Thoracic aorta (tissue), 2 donors: ENCODE results near the gene KCTD1. TPM values are rescaled to one million over a fixed set of nuclear protein-coding genes. Genes with fewer than 3 reads are reported as not detected.

Experiments
- ATAC-seq: fragments of 150-250 bp; one replicate; pipeline ENCODE4 v1.8.0; 2017; ENCODE audit warnings: low read depth; ENCODE audit not compliant: insufficient number of reproducible peaks, low FRiP score
- DNase-seq: peaks from one replicate; pipeline ENCODE4 v3.0.0-alpha.2; 2020; ENCODE audit warnings: low spot score
- H3K27ac ChIP-seq, 2 donors: fragments of 200-600 bp; sonication (generic); 1 replicate in 1 of 2; 2 replicates in 1 of 2; pipeline ENCODE4 v1.5.1; 2016; ENCODE audit warnings: mild to moderate bottlenecking in 2 of 2, moderate library complexity in 2 of 2
- H3K27me3 ChIP-seq: fragments of 200-600 bp; sonication (generic); replicated peaks from 2 replicates; pipeline ENCODE4 v1.6.0; 2016; ENCODE audit warnings: mild to moderate bottlenecking; ENCODE audit not compliant: insufficient read depth
- H3K36me3 ChIP-seq: fragments of 200-600 bp; sonication (generic); one replicate; pipeline ENCODE4 v1.5.1; 2016
- H3K4me1 ChIP-seq, 2 donors: fragments of 200-600 bp; sonication (generic); 1 replicate in 1 of 2; 2 replicates in 1 of 2; pipeline versions ENCODE4 v1.5.1 to v1.6.0; 2016; ENCODE audit warnings: low read depth in 2 of 2, mild to moderate bottlenecking in 1 of 2; ENCODE audit not compliant: control insufficient read depth in 1 of 2
- H3K4me3 ChIP-seq: fragments of 200-600 bp; sonication (generic); 2 replicates; pipeline ENCODE4 v1.5.1; 2016; ENCODE audit warnings: mild to moderate bottlenecking
- H3K9me3 ChIP-seq: fragments of 200-600 bp; sonication (generic); 2 replicates; pipeline ENCODE4 v1.5.1; 2016
- CTCF ChIP-seq: fragments of 200-600 bp; sonication (generic); IDR thresholded peaks from one replicate; pipeline ENCODE4 v1.5.1; 2019; ENCODE audit warnings: antibody characterized with exemption
- total RNA-seq, 2 donors: library from RNA; depleted of rRNA; stranded (reverse); fragments of >200 nt; gene quantifications; one replicate each; pipeline versions ENCODE4 v1.1.0 to v1.2.3, GENCODE V29; 2016

KCTD1 gene
- total RNA-seq, 2 donors from 2014 or later, result 13.4 to 14.7 TPM

GRCh38 chr18:26536032-26536431 is 12.3 kb downstream of the KCTD1 start:
- ATAC-seq (no peak), DNase-seq (no peak)
- no peaks in the 10 kb centered on the region for H3K9me3 ChIP-seq
- H3K36me3 ChIP-seq, result no peaks in the 10 kb centered on the region
- H3K4me3 ChIP-seq, result no peak overlapping the region
- no peaks in the 10 kb centered on the region for H3K4me1 ChIP-seq
- no peaks in the 10 kb centered on the region for H3K27me3 ChIP-seq
- H3K27ac ChIP-seq, result no peak overlapping the region
- no peak for TF ChIP-seq CTCF

GRCh38 chr18:26535630-26536029 is 12.7 kb downstream of the KCTD1 start:
- Histone ChIP-seq H3K36me3 (no peaks in the 10 kb centered on the region), H3K4me1 (no peaks in the 10 kb centered on the region), H3K4me3 (no peak overlapping the region), H3K27ac (no peak overlapping the region), H3K9me3 (no peaks in the 10 kb centered on the region), H3K27me3 (no peaks in the 10 kb centered on the region)
- TF ChIP-seq CTCF, result no peak
- DNase-seq (no peak), ATAC-seq (no peak)

- no peaks in the 10 kb centered on the region for H3K9me3 ChIP-seq
- no peak for DNase-seq
- no peak for ATAC-seq
- no peaks in the 10 kb centered on the region for H3K27me3 ChIP-seq
- TF ChIP-seq CTCF, result no peak
- no peak overlapping the region for H3K27ac ChIP-seq
- H3K36me3 ChIP-seq, result no peaks in the 10 kb centered on the region
- no peak overlapping the region for H3K4me3 ChIP-seq
- H3K4me1 ChIP-seq, result no peaks in the 10 kb centered on the region
These were observed 15.7 kb downstream of the KCTD1 start for GRCh38 chr18:26532367-26533340.

GRCh38 chr18:26531605-26532298 is 16.6 kb downstream of the KCTD1 start:
- no peak for DNase-seq
- ATAC-seq, result no peak
- Histone ChIP-seq H3K9me3 (no peaks in the 10 kb centered on the region), H3K4me1 (no peaks in the 10 kb centered on the region), H3K27ac (no peak overlapping the region), H3K4me3 (no peak overlapping the region), H3K36me3 (no peaks in the 10 kb centered on the region), H3K27me3 (no peaks in the 10 kb centered on the region)
- TF ChIP-seq CTCF, result no peak

- no peak for DNase-seq
- Histone ChIP-seq H3K4me3 (no peak overlapping the region), H3K27ac (no peak overlapping the region), H3K27me3 (no peaks in the 10 kb centered on the region), H3K36me3 (no peaks in the 10 kb centered on the region), H3K9me3 (no peaks in the 10 kb centered on the region), H3K4me1 (no peaks in the 10 kb centered on the region)
- ATAC-seq, result no peak
- no peak for TF ChIP-seq CTCF
These were observed 21.5 kb downstream of the KCTD1 start for GRCh38 chr18:26526966-26527234.
